Frontal cortex (tissue), 4 donors: ENCODE measurements around the gene EPB41L4B. TPM values are rescaled to one million over a fixed set of nuclear protein-coding genes. Genes with fewer than 3 reads are reported as not detected.

Experiments
- DNase-seq, 2 donors: peaks; one replicate each; pipeline ENCODE4 v3.0.0; 2012; ENCODE audit warnings: low spot score in 2 of 2
- FAIRE-seq: peaks from 2 replicates; lab custom pipeline; 2012; peaks lifted over from hg19 to GRCh38; lab: Jason Lieb, UNC
- total RNA-seq: library from RNA; depleted of rRNA; stranded (reverse); fragments of >200 nt; gene quantifications from one replicate; pipeline ENCODE4 v1.2.3, GENCODE V29; 2014
- donor health status: control.
- donor health status: control.
- donor health status: control.

The EPB41L4B gene
- total RNA-seq, 1 donor from 2014 or later: 2.9 TPM

GRCh38 chr9:109323771-109324170, 2.9 kb upstream of the EPB41L4B start:
- DNase-seq (no peak), FAIRE-seq (no peak)

DNA sequence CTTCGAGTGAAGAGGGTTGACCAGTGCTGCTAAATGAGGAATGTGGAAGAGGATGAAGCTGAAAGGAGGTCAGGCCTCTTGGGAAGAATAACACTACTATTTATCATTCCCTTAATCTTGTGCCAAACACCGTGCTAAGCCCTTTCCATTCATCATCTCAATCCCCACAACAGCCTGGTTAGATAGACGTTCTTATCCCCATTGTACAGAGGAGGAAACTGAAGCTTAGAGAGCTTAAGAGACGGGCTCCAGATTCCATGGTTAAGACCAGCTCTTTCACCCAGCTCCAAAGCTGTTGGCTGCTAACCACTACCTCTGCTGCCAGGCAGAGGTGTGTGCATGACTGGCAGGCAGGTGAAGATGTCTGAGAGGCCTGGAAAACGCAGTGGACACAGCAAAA, 868 bp upstream of the EPB41L4B start:
- FAIRE-seq (no peak), DNase-seq (no peak)

DNA sequence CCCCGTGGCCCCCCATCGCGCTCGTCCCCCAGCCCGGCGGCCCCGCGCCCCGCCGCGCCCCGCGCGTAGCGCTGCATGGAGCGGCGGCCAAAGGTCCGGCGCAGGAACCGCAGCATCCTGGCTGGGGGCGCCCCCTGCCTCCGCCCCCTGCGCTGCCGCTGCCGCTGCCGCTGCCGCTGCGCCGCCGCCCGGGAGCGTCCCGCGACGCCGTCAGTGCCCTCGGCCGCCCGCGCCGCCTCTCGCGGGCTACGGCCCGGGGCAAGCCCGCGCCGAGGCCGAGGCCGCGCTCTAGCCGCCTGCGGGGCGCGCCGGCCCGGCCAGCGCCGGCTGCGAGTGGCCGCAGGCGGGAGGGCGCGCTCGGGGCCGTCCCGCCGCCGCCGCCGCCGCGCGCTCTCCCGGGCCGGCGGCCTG, 523 bp downstream of the EPB41L4B start:
- FAIRE-seq (no peak), DNase-seq (peak; percentile 35 to 48)

DNA sequence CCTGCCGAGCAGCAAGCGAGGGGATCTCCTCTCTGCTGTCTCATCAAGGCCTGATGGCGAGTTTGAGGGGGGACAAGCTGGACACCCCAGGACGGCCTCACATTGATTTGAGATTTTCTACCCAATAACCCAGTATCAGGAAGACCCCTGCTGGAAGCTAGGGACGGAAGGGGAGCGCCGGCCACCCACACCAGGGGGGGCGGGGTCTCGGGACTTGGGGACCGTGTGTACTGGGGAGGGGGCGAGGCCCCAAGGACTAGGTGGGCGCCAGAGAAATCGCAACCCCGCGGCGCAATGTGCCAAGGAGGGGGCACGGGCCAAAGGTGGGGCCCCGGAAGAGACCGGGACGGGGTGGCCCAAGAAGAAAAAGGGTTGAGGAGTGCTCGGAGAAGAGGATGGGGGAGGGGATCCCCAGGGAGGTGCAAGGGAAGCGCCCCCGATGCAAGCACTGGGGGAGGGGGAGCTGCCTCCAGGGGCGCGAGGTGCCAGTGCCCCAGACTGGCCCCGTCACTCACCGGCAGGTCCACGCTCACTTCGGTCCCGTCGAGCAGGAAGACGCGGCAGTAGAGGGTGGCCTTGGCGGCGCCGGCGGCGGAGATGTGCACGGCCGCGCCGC, 1.1 kb downstream of the EPB41L4B start:
- FAIRE-seq (no peak), DNase-seq (no peak)

DNA sequence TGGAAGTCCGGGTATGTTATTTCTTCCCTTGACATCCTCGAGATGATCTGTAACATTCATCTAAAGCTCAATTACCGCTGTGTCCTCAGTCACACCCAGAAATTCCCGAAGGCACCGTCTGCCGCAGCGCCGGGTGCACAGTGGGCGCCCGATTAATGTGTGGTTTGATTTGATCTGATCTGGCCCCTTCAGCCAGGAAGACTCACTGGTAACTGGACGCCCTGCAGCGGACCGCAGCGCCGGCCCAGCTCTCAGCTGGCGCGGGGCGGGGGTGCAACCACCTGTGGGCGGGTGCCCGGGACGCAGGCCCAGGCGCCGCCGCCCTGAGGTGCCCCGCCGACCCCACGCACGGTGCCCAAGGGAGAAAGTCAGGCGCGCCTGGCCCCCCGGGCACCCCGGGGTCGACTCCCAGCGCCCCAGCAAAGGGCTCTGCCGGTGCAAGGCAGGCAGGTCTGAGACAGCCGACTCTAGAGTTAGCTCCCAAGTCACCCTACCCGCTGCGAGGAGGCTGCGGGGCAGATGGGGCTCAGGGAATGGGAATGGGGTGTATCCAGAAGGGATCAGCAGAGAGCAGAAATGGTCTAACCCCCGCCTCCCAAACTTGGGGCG, 1.7 kb downstream of the EPB41L4B start:
- FAIRE-seq: no peak
- DNase-seq: no peak

DNA sequence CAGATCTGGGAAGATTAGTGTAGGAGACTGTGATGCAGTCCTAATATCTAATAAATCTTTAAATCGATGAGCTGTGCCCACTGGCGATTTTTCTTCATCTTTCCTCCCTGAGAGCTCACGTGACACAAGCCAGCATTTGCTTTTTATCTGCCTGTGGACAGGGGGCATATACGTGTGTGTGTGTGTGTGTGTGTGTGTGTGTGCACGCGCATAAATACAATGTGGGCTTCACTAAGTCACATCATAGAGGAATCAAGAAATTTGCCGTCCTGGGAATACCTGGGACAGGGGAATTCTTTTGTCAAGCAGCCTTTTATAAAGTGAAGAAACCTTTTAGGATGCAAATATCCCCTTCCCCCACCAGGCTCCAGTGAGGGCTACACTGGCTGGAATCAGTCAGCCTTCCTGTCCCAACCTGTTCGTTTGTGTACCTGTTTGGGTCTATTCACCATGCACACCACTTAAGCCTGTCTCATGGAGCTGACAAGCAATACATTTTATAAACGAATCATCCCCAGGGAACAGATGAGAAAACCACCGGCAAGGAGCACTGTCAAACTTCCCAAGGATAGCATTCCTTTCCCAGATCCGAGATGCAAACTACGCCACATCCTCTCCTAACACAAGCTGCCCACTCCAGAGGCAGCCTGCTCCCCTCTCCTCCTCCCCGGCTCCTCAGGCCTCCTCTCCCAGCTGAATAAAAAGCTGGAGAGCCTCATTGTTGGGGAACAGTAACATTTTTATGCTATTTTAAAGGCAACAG, 2.7 kb downstream of the EPB41L4B start:
- FAIRE-seq (no peak), DNase-seq (no peak)

DNA sequence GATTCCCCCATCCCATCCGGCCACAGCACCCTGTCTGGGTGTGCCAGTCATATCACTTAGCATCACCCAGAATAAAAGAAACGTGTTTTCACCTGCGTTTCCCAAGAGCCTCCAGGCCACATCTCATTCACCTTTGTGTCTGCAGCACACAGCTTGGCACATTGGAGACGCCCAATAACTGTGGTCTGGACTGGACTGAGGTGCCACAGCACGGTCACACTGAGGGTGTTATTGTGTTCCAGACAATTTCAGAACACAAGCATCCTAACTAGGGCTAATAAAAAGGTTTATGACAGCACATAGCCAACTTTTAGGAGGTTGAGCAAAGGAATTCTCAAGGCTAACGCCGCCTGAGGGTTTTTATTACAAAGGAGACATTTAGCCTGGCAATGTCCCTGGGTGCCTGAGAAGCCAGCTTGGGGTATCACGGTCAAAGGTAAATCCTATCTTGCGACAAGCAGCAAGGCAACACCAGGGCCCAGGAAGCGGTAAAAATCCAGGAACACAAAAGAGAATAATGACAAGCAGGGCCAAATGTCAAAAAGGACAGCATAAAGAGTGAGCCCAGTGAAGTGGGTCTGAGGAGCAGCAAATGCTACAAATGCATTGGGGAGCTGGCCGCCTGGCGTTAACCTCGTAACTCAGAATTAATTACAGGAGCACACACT, 3.4 kb downstream of the EPB41L4B start:
- no peak for FAIRE-seq
- no peak for DNase-seq

GRCh38 chr9:109316207-109316640, 4.6 kb downstream of the EPB41L4B start:
- FAIRE-seq (no peak), DNase-seq (peak; percentile 41 to 50)

- no peak for DNase-seq
- no peak for FAIRE-seq
Measured at GRCh38 chr9:109315480-109316206, 5.2 kb downstream of the EPB41L4B start.

DNA sequence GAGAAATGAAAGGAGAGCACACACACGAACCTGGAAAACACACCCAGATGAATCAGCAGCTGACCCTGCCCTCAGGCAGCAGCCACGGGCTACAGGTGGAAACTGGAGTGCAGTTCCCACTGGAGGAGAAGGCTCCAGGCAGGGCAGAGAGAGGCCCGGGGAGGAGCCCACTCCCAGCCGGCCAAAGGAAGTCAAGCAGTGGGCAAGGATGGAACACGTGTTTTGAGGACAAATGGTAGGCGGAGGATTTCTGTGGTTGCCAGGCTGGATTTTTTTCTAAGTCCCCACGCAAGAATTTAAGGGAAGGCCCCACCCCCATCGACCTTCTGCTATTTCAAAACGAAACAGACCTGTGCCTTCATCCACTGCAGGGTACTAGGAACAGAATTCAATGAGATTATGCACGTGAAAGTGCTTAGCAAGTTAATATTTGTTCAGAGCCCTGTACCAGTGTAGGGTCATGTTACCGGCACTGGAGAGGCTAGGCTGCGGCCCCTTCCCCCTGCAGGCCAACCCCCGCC, 6.8 kb downstream of the EPB41L4B start:
- no peak for FAIRE-seq

GRCh38 chr9:109313351-109313750, 7.5 kb downstream of the EPB41L4B start:
- DNase-seq (no peak), FAIRE-seq (no peak)

More for the DNA sequence above, 6.8 kb downstream of the EPB41L4B start:
- DNase-seq: no peak

GRCh38 chr9:109312783-109313182, 8.1 kb downstream of the EPB41L4B start:
- DNase-seq (no peak), FAIRE-seq (no peak)

GRCh38 chr9:109311731-109312130, 9.1 kb downstream of the EPB41L4B start:
- DNase-seq: no peak

GRCh38 chr9:109311286-109311685, 9.6 kb downstream of the EPB41L4B start:
- FAIRE-seq (no peak), DNase-seq (no peak)

More at GRCh38 chr9:109311731-109312130, 9.1 kb downstream of the EPB41L4B start:
- FAIRE-seq: no peak

GRCh38 chr9:109310486-109310901, 10.4 kb downstream of the EPB41L4B start:
- FAIRE-seq: no peak

GRCh38 chr9:109309282-109309681, 11.6 kb downstream of the EPB41L4B start:
- FAIRE-seq: no peak
- DNase-seq: no peak

More at GRCh38 chr9:109310486-109310901, 10.4 kb downstream of the EPB41L4B start:
- no peak for DNase-seq

- FAIRE-seq: no peak
Measured at GRCh38 chr9:109307380-109308240, 13.2 kb downstream of the EPB41L4B start.

GRCh38 chr9:109305801-109306200, 15.1 kb downstream of the EPB41L4B start:
- no peak for DNase-seq
- no peak for FAIRE-seq

More at GRCh38 chr9:109307380-109308240, 13.2 kb downstream of the EPB41L4B start:
- no peak for DNase-seq

GRCh38 chr9:109304347-109304746, 16.5 kb downstream of the EPB41L4B start:
- FAIRE-seq: no peak
- no peak for DNase-seq
